Muscle of back (tissue), 11 donors: ENCODE results near the gene NRP1. TPM values are rescaled to one million over a fixed set of nuclear protein-coding genes. Genes with fewer than 3 reads are reported as not detected.

Experiments
- DNase-seq, 3 donors: peaks; one replicate each; pipeline versions ENCODE4 v3.0.0 to v3.0.0-alpha.2; 2013
- polyA plus RNA-seq, 10 donors: library from polyadenylated mRNA; unstranded; fragments of 120-200 nt; gene quantifications; one replicate each; pipeline ENCODE4 v1.2.1, GENCODE V29; 2013; ENCODE audit not compliant: insufficient read length in 10 of 10

The NRP1 gene
- polyA plus RNA-seq, 10 donors = 90.1 to 133 (median 105) TPM

DNA sequence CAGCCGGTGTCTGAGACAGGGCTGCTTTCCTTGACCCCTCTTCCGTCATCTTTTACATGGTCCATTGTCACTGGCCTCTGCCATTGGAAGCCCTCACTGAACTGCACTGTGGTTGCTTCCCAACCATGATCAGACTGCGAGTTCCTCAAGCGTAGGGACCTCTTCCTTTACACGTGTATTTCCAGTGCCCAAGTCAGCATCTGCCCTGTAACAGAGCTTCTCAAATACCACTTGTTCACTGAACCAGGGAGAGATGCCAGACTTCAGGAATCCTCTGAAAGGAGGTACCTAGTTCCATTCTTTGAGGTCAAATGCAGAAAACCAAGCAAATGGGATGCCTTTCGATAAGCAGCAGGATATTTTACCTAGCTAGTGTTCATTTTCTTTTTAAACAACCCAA lies 145.1 kb downstream of the NRP1 start:
- DNase-seq = no peak

DNA sequence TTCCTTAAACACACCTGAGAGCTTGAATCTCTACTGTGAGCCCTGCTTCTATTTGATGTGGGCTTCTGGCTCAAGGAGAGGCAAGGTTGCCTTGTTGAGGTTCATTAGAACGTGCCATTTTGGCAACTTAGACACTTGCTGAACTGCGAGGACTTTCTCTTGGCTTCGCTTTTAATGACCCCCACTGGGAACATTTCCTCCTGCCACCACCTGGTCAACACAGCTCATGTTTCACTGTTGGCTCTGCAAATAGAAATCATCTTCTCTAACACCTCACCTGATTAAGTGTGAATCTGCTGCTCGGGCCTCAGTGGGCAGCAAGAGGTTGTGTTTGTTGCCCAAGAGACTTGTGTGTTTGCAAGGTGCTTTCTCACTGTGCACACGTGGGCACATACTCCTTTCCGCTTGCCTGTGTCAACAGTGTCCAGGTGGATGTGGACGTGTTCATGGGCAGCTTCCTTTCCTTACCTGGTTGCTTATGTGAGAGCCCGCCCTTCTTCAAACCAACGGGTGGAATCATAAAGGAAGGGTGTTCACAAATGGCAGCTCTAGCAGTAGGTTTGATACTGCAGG lies 147.0 kb downstream of the NRP1 start:
- DNase-seq = no peak

DNA sequence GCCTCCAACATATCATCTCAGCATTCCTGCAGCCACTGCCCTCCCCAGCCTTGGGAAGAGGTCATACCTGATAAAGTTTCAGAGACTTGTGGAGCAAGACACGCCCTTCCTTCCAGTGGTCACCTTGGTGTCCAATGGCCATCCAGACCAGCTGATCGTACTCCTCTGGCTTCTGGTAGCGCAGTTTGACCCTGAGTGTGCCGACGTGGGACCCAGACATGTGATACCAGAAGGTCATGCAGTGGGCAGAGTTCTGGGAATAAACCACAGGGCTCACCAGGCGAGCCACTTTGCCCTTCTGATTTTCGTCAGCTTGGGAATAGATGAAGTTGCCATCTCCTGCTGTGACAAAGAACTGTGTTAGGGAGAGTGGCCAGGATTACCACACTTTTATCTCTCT lies 148.3 kb downstream of the NRP1 start:
- no peak for DNase-seq

DNA sequence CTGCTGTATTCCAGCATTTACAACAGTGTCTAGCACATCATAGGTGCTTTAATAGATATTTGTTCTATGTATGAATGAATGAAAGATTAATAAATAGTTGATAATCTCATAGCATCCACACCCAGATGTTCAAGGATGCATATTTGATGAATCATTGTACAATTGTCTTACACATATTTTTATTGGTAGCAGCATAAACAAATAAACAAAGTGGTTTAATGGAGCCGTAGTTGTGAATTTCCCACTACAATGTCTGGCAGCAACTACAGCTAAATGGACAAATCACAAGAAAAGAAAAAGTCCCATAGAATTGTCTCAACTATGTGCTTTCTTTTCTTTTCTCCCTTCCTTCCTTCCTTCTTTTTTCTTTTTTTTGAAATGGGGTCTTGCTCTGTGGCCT lies 150.8 kb downstream of the NRP1 start:
- DNase-seq = no peak

DNA sequence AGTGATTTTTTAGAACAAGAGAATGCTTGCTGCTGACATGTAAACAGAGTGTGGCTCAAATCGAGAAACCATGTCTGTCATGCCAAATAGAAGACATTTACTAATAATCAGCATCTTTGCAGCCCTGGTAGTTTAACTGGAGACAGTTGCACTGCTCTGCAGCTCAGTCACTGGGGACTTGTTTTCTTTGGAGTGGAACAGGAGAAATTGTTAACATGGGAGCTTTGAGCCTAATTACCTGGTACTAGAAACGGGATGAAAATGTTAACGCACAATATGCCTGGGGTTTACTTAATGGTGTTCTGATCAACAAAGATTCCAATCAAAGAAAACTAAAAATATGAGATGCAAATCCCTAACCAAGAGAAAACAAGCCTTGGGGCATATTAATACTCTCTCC lies 153.5 kb downstream of the NRP1 start:
- DNase-seq = no peak

DNA sequence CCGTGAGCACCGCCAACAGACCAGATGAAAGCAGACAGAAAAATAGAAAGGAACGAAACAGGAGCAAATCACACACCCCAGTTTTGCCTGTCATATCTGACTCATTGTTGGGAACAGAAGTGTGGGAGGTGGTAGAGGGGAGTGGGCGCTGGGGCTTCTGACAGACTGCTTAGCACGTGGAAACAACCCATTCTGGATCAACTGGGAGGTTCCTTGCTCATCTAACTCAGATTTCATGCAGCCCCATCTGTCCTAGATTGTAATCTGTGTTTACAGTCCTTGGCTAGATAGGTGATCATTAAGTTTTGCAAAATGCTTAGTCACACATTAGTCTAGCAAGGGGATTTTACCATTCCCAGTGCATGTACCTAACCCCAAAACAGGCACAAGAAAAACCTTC lies 154.1 kb downstream of the NRP1 start:
- no peak for DNase-seq

DNA sequence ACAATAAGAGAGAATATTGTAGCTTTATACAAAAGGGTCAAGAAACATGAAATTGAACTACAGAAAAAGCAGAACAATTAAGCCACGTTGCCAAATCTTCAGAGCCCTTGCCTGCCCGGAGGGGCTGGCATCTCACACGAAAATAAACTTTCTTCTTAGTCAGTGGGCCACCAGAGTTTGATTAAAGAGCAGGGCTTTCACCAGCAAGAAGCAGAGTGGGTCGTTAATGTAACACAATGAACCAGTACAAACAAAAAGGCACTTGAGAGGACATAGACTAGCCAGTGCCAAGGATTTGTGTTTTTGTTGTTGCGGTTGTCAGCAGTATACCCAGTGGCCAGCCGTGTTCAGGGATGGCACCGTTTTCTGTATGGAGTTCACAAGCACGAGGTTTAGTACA lies 155.4 kb downstream of the NRP1 start:
- DNase-seq = no peak

DNA sequence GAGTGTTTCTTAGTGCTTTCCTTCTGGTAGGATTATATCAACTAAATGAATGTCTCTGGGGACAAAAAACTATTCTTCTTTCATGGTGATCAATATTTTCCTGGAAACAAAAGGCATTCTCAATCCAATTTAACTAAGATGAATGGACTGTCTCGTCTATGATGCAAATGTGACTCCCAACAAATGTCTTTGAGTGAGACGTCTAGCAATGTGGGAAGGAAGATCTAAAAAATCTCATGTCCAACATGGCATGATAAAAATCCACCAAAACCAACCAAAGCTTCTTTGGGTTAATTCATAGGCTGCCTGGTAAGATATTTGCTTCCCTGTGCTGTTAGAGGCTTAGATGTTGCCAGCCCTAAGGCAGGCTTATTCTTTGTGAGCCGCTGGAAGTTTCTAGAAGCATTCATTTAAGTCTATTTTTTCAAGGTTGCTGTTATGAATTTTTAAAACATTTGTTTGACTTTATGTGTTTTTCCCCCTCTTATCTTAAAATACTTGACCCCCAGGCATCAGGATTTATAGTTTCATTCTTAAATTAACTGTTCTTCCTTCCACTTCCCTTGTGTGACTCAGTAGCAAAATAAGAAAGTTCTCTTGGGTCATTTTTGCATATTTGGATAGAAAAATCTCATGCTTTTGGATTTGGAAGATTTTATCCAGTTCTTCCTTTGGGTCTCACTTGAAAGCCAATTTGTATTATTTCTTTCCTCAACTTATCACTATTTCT lies 156.3 kb downstream of the NRP1 start:
- no peak for DNase-seq

DNA sequence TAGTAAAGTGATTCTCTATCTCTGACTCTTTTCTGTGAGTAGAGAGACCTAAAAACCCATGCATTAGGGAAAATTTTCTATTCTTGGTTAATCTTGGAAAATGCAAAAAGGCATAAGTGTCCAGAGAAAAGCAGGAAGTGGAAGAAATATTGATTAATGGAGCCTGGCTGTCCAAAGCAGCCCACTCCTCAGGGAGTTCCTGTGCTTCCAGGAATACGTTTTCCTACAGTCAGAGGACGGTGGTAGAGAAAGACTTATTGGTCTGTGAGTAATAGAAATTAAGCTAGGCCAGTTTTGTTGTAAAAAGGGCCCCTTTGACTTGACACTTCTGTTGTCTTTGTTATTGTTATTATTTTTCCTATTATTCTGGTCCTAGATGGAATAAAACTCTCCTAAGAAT lies 157.8 kb downstream of the NRP1 start:
- peak in 1 of 3 donors; percentile 48 for DNase-seq

DNA sequence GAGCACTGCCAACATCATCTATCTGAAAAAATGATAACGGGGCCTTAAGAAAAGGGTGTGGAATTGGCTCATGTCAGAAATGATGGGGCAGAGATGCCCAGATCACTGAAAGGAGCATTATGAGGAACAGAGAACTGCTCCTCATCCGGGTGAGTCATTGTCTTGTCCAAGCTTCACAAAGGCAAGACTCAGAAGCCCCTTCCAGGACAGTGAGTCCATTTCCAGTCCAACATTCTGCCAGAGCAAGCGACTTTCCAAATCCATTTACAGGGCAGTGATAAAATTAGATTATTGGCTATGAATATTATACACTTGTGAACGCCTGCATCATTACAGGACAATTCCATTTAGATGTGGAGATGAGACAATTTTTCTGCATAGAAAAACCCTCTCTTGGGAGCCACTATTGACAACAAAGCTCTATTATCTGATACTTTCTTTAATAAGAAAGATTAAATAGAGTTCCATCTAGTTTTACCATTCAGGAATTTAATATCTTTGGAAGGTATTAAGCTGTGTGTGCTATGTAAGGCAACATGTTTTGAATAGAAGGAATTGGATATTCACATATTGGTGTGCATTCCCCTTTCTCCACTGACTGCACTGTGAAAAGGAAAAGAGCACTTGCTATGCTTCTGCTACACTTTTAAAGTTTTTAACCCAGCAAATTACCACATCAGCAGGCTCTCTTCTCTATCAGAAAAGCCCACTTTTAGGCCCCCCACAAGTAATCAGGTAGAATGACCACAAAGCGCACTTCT lies 159.6 kb downstream of the NRP1 start:
- no peak for DNase-seq

DNA sequence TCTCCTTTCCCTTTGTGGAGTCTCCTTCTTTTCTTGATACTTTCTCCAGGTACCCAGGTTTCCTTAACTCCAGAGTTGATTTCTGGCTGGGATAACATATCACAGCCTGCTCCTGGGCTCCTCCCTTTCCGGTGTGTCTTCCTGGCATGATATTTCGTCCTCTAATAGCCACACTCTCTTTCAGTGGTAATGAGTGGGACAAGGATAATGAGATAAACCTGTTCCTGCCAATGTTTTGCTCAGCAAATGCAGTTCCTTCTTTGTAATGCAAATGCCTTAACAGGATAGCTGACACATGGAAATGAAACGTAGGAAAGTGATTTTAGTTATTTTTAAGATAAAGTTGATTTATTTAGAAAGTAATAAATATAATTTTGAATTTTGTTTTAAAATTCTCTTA lies 168.6 kb downstream of the NRP1 start:
- DNase-seq = no peak

DNA sequence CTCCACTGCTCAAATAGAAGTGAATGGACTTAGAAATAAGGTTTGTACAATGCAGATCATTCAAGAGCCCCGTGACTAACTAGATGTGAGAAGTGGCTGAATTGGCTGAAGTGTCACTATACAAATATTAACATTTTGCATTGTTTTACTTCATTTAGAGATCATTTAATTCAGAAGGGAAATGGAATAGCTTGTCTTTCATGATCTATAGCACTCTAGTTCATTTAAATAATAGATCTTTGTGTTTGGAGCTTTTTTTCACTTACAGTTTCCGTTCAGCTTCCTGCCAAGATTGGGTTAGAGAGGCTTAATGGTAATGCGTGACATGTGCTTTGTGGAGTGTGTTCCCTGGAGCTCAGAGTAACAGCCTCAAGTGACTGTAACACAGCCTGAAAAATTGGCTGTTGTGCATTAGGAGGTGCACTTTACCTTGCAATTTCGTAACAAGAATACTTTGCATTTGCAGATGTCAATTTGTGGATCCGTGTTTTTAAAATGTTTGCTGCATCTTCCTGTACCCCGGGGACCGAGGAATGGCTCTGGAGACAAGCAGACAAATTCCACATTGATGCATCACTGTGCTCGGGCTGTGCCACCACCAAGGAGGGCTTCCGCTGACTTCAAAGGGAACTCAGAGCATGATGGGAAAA lies 170.3 kb downstream of the NRP1 start:
- DNase-seq = peak; percentile 34 to 63 (median 38)

DNA sequence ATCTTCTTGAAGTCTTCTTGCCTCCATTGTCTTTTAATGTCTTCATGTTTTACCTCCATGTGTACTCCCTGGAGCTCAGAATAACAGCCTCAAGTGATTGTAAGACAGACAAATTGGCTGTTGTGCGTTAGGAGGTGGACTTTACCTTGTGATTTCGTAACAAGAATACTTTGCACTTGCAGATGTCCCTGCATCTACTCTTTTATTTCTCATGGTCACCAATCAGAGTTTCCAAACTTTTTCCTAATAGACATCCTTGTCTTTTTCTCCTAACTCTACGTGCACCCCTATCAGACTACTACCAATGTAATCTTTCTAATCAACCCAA lies 172.3 kb downstream of the NRP1 start:
- DNase-seq = no peak

DNA sequence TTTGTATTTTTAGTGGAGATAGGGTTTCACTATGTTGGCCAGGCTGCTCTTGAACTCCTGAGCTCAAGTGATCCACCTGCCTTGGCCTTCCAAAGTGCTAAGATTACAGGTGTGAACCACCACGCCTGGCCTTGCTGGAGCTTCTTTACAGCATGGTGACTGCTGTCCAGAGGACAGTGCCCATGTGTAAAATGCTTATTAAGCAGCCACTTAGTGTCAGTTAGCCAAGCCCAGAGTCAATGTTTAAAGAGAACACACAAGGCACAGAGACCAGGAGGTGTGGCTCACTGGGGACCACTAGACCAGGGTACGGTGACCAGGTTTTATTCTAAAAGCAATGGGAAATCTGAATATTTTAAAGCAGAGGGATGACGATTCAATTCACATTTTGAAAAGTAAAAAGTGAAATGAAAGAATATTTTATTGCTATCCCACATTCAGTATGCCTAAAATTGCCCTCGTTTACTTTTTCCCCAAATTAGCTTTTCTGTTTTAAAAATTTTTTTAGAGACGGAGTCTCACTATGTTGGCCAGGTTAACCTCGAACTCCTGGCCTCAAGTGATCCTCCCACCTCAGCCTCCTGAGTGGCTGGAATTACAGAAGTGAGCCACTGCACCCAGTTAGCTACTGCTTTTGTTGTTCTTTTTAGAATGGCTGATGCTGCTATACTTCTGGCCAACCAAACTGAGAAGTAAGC lies 172.8 kb downstream of the NRP1 start:
- no peak for DNase-seq

DNA sequence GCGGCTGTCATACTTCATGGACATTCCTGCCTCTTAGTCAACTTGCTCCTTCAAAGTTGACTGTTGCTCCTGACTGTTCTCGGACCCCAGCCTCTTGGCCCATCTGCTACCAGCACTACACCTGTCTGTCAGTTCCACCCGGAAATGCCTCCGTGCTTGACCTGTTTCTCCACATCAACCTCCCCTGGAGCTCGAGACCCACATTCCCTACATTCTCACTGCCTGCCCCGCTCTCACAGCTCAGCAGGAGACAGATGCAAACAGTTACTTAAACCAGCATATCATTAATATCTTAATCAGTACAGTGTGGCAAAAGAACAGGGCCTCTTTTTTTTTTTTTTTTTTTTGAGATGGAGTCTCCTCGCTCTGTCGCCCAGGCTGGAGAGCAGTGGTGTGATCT lies 174.3 kb downstream of the NRP1 start:
- DNase-seq = no peak

DNA sequence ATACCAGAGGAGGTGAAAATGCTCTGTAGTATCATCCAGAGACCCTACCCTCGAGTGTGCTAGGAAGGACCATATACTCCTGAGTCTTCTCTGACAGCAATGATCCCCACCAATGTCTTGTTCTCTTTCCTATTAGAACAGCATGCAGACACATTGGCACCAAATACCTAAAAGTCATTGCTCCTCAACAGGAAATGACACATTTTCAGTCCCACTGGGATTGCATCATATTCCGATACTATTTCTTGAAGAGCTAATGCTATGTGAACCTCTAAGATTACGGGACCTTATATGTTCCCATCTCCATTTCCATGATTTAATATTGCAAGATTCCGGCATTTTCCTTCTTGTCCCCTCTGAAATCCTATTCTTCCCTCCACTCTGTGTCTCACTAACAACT lies 177.4 kb downstream of the NRP1 start:
- peak in 1 of 3 donors; percentile 53 for DNase-seq

DNA sequence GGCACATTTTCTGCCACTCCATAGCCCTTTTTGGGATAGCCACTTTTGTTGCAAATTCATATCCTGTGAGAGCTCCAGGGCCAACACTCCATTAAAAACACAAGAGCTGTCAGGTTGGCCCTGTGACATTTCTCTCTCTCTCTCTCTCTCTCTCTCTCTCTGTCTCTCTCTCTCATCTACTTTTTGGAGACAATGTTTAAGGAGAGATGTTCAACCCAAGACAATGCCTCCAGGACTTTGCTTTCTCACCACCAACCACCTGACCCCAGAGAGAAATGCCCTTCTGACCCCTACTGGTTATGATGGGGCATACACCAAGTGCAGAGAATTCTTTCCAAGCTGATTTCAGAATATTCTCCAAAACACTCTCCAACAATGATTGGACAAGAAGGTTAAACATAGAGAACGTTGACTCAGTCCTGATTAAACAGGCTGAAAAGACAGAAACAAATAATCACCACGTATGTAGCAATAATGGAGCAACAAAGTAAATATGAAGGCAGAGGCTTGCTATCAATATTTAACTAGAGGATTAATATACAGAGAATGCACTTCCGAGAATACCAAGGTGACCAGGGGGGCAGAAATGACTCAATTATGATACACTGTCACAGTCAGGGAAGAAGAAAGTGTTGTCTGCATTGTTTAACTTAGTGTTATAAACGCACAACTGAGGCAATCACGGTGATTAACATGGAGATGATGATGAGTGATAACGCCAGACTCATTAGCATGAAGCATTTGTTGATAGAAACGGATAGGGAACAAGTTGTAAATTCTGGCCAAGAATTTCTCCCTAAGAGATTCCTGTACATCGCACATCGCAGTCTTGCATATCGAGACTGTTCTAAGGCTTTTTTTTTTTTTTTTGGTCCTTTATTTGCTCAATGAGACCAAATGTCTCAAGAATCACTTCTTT lies 178.5 kb downstream of the NRP1 start:
- peak in 1 of 3 donors; percentile 41 for DNase-seq

DNA sequence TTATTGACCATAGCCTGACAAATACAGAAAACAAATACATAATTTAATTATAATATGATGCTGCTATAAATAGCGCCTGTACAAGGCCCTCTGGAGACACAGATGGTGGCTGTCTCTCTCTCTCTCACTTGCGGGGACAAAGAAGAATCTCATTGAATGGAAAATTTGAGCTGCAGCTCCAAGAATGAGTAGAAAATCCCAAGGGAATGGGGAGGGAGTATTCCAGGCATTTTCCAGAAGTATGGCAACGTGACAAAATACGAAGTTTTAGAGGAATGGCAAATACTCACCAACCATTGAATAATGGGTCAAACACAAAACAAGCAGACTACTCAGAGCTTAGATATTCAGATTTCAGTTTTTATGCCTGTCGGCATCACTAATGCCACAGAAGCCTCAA lies 179.9 kb downstream of the NRP1 start:
- peak in 1 of 3 donors; percentile 88 for DNase-seq

DNA sequence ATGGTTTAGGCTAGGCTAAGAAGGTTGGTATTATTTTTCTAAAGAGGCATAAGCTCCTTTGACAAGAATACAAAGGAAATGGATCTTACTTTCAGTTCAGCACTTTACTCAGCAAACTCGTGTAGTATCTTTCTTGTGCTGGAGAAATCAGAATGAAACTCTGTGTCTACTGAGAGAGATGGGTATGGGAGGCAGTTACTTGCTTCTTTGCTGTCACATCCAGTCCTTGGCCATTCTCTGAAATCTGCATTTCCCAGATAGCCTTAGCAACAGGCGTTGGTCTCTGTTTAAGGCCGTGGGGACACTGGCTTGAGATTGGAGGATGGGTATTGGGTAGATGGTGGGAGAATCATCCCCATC lies 180.5 kb downstream of the NRP1 start:
- no peak for DNase-seq

DNA sequence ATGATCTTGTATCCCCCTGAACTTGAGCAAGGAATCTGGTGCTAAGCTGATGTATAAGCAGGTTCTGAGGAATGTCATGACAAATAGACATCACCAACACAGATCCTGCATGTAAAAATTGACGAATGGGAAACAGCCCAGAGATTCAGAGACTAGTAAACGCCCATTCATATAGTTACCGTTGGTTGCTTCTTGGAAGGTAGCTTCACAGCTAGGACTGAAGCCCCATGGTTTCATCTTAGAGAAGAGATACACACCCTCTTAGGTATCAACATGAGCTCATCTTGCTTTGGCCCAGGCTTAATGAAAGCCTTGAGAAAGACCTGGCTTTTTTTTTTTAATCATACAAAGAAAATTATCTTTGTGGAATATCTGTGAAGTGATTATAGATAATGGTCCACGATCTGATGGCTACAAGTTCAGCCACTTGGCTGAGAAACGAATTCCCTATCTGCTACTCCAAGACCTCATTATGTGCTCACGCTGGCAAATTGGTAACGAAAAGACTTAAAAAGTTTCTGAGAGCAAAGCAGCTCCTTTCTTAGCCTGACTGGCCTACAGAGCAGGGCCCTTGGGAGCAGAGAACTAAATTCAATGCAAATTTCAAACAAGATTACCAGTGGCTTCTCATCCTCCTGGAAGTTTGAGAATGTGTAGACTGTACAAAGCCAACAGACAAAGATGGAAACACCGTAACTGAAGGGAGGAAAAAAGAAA lies 181.1 kb downstream of the NRP1 start:
- DNase-seq = no peak
